Amygdala (tissue), 56 donors: ENCODE results near the gene MESP1.

ENCODE experiments used
- DNase-seq, 56 donors: peaks; one replicate each; lab custom pipeline; 2025; lab: John Stamatoyannopoulos, UW

MESP1 gene

DNA sequence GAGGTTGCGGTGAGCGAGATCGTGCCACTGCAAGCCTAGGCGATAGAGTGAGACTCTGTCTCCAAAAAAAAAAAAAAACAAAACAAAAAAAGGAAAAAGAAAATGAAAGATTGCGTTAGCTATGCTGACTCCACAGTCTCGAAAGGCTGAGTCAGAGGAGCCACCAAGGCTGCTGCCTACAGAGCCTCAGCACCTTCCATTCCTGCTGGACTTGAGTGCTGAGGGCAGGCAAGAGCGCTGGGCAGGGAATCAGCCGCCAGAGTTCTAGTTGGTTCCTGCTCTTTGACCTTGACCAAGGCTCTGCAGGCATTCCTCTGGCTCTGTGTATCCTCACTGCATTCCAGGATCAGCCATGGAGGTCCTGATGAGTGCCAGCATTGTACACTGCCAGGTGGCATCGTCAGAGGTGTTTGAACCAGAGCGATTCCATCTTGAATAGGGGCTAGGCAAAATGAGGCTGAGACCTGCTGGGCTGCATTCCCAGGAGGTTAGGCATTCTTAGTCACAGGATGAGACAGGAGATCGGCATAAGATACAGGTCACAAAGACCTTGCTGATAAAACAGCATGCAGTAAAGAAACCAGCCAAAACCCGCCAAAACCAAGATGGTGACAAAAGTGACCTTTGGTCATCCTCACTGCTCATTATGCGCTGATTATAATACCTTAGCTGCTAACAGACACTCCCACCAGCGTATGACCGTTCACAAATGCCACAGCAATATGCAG is 31.0 kb upstream of the MESP1 start:
- no peak for DNase-seq

DNA sequence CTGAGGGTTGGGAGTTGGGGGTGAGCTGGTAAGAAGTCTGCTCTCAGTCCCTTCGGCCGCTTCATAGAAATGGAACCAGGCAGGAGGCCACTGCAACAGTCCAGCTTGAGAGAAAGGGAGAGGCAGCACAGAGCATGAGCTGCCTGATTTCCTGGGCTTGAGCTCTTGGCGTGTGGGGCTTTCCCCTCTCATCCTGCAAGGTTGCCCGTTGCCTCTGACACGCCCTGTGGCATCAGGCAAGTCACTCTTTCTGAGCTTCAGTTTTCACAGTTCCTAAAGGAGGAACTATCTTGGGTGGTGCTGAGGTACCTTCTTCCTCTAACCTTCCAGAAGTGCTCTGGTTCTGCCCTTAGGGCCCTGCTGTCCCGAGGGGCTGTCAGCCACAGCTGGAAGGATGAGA is 30.0 kb upstream of the MESP1 start:
- no peak for DNase-seq

DNA sequence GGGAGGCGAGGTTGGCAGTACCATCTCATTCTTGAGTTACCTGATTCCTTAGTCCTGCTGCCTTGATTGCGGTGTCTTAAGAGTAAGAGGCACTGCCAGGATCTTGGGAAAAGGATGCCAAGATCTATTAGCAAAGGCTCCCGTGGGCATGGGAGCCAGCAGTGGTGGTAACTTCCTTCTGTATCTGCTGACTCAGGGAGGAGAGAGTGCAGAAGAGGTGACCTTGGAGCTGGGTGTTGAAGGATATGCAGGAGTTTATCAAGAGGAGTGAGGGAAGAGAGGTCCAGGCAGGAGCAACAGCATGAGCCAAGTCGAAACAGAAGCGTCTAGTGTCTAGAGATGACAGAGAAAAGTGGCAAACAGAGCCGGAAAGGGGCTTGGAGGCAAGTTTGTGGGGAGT is 29.6 kb upstream of the MESP1 start:
- DNase-seq: no peak

DNA sequence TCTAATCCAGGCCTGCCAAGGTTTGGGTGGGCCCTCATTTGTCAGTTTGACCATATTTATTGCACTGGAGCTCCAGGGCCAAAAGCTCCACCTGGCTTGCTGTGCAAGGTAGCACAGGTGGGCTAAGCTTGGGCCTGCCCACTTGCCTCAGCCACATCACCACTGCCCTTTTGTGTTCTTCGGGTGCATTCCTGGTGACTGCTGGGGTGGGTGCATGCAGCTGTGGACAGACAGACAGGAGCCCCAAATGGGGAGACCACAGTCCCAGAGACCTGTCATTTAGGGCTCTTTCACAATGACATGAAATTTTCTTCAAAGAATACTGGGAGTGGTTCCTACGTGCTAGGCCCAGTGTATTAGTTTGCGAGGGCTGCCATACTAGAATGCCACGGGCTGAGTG is 27.8 kb upstream of the MESP1 start:
- DNase-seq: no peak

DNA sequence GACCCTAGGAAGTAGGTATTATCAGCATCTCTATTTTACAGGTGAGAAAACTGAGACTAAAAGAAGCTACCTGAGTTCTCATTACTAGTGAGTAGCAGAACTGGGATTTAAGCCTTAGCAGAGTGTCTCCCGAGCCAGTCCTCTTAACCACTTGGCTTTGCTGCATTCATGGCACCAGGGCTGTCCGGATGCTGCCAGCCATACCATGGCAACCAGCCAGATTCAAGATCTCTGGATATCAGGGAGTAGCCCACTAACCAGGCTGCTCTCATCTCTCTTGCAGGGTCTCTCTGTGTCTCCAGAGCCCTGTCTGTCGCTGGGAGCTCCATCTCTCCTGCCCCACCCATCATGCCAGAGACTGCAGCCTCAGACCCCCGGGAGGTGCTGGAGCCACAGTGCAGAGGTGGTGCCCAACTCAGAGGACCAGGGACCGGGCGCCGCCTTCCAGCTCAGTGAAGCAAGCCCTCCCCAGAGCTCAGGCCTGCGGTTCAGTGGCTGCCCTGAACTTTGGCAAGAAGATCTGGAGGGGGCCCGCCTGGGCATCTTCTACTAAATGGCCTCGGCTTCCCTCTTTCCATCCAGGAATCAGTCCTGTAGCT is 26.8 kb upstream of the MESP1 start:
- DNase-seq: peak in 8 of 56 donors; percentile 1 to 27 (median 18)

DNA sequence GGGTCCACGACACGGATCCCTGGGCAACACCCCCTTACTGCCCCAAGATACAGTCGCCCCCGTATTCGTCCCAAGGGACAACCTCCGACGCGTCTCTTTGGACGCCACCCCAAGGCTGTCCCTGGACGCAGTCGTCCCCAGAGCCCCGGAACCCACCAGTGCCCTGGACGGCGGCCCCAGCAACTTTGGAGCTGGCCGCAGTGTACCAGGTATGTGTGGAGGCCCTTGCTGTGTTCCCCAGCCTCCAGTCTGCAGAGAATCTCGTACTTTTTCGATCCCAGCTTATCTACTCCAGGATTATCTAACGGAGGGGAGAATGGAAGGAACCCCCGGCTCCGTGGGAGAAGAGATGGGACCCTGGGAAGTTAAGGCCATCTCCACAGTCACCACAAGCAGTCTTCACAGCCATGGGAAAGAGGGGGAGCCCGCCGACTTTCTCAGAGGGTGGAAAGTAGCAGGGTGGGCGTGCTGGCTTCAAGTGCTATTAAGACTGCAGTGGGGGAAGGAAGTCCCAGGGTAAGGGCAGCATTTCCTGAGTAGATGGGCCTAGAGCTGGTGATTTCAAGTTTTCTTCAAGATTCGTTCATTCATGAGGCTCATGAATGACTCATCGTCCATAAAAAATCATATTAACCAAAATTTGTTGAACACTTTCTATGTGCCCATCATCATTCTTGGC is 26.2 kb upstream of the MESP1 start:
- no peak for DNase-seq

DNA sequence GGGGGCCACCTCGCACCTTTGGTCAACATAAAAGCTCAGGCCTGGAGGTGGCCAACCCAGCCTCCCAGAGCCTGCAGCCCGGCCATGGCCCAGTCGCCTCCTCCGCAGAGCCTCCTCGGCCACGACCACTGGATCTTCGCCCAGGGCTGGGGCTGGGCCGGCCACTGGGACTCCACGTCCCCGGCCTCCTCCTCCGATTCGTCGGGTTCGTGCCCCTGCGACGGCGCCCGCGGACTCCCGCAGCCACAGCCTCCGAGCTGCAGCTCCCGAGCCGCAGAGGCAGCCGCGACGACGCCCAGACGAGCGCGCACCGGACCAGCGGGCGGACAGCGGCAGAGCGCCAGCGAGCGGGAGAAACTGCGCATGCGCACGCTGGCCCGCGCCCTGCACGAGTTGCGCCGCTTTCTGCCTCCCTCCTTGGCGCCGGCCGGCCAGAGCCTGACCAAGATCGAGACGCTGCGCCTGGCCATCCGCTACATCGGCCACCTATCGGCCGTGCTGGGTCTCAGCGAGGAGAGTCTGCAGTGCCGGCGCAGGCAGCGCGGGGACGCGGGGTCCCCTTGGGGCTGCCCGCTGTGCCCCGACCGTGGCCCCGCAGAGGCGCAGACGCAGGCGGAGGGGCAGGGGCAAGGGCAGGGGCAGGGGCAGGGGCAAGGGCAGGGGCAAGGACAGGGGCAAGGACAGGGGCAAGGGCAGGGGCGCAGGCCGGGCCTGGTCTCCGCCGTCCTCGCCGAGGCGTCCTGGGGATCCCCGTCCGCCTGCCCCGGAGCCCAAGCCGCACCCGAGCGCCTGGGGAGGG is 25.4 kb upstream of the MESP1 start, which contains the start of gene MESP2:
Gene MESP2, plus strand, starts transcription at position 59 of the 799 bp plus-strand sequence. Its CDS starts 26 bp downstream, at position 85.
- peak in 47 of 56 donors; percentile 7 to 81 (median 47) for DNase-seq

DNA sequence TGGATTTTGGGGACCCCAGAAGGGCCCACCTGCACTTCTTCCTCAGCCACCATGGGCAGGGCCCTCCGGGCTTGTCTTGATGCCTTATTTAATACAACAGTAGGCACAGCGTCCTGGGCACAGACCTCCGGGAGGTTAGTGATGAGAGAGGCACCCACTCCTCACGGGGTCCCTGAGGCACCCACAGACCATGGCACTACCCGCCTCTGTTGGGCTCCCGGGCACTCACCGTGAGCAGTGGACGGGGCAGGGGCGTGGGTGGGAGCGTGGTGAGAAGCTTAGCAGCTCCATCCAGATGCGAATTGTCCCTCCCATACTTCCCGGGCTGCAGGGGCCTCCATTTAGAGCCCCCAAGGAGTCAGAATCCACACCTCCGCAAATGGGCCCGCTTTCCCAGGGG is 24.8 kb upstream of the MESP1 start:
- no peak for DNase-seq

DNA sequence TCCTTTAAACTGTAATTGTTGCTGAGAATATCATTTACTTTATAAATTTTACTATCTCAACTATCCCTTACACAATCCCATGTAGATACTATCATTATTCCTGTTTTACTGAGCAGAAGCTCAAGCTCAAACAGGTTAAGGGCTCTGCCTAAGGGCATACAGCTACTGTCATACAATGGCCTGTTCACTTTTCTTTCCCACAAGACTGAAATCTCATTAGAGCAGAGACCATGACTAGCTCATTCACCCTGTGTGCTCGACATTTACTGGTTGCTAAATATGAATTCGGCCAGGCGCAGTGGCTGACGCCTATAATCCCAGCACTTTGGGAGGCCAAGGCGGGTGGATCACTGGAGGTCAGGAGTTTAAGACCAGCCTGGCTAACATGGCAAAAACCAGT is 23.4 kb upstream of the MESP1 start:
- DNase-seq: no peak

DNA sequence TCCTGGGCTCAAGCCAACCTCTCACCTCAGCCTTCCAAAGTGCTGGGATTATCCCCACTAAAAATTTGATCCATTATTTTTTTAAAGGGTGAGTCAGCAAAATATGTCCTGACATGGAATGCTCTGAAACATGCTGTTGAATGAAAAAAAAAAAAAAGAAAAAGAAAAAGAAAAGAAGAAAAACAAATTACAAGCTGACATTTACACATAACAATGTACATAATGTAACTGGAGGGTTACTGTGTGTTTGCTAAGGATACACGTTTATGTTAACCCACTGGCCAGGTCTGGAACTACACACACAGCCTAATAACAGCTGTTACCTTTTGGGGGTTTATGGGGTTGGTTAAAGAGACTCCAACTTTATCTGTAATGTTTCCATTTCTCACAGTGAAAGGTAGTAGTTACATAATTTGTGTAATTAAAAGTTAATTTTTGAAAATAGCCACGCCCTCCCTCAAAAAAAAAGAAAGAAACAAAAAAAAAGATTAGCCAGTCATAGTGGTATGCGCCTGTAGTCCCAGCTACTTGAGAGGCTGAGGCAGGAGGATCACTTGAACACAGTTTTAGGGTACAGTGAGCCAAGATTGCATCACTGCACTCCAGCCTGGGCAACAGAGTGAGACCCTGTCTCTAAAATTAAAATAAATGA is 22.0 kb upstream of the MESP1 start:
- no peak for DNase-seq

DNA sequence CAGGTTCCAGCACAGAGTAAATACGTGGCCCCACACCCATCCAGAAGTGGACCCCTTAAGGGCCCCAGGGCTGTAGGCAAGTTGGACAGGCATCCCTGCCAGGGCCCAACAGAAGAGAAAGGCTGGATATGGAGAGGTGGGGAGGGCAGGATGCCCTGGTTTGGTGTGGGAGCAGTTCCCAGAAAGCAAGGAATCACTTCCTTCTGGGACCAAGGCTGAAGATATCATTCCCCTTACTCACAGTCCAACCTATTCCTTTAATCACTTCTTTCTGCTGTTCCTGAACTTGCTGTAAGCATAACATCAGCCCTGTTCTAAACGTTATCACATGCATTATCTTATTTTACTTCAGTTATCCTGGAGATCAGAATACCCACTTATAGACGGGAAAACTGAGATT is 19.0 kb upstream of the MESP1 start:
- DNase-seq: no peak

DNA sequence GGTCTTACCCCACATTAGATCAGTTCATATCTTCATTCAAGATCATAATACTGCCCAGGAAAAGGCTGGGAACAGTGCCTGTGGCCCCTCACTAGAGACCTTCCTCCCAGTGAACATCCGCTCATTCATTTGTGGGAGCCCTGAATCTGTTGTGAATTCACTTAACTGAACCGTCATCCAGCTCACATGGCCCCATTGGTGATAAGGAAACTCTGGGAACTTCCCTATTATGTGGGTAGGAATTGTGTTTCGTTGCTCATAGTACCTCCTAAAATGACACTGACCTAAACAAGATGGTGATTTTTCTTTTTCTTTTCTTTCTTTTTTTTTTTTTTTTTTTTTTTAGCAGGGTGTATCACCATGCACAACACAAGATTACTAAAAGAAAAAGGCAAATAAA is 18.3 kb upstream of the MESP1 start:
- no peak for DNase-seq

DNA sequence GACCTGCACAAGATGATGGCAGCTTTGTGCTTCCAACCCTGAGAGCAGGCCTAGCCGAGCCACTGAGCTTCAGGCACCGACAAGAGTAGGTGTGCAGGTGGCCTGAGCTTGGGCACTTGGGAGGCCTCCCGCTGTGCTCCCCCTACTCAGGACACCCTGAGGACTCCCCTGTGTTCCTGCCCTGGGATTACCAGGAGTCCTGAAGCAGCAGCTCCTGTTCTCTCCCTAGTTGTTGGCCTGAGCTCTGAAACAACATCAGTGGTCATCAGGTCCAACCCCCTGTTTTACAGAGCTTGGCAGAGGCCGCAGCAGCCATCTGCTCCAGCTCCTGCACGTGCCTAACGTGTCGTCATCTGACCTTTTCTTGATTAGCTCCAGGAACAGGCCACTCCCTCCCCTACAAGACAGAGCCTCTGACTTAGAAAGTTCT is 17.0 kb upstream of the MESP1 start:
- no peak for DNase-seq

DNA sequence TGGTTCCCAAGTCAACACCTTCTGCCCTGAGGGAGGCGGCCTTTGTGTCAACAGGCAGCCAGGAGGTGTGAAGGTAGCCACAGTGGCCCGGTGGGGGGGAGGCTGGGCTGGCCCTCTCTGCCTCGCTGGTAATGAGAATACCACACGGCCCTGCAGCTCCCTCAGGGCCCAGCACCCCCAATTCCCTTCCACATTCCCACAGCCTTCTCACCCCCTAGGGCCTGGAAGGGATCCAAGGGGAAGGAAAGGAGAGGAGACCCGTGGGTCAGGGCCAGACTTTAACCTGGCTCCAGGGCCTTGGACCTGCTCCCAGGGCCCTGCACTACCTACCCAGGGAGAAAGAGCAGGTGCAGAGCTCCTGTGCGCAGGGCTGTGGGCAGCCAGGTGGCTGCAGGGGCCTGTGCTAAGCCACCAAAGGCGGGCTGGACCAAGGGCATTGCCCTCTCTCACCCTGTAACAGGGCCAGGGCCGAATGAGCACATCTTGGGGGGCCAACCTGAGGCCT is 16.4 kb upstream of the MESP1 start:
- DNase-seq: no peak

DNA sequence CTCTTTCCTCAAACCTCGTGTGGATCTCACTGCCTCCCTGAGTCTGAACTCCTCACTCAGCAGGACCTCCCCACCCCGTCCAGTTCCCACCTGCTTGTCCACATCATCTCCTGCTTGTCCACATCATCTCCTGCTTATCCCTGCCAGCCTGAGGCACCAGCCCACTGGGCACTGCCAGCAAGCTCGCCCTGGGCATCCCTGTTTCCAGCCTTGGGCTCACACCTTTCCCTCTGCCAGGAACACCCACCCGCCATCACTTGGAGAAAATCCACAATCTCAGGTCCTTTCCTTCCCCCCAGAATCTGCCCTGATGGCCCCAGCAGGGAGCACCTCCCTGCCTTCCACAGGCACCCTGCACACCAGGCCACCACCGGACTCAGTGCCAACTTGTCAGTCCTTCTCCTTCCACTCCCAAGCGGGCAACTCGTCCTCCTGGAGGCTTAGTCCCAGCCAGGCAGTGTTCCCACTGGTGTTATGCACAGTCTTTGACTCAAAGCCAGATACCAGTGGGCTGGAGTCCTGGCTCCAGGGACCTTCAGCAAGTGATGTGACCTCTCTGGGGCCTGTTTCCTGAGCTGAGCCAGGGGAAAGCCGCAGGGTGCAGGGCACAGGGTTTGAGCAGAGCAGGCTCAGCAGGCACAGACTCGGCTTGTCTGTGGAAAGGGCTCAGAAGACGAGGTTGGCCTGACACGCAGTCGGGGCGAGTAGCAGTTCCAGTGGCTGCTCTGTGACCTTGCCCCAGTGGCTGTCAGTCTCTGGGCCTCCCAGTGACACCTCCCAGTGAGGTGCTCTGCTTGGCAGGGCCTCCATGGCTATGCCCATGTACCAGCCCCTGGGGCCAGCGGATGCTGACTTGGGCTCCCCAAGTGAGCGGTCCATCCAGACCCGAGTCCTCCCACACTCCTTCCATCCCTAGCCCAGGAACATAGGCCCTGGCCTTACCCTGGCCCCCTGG is 15.6 kb upstream of the MESP1 start:
- peak in 2 of 56 donors; percentile 11 to 14 for DNase-seq

DNA sequence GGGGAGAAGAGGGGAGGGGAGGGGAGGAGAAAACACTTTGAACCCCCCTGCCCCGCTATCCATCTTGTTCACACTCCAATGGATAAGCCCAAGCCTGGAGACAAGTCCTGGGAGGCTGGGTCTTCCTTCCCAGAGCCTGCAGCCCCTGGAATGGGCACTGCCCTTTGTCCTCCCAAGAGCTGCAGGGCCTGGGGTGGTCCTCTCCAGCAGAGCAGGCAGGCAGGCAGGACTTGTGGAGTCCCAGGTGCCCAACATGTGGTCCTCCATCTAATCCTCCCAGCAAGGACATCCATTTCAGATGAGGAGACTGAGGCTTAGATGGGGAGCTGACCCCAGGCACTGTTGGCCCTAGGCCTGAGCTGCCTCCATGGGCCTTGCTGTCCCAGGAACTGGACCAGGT is 14.6 kb upstream of the MESP1 start:
- no peak for DNase-seq

DNA sequence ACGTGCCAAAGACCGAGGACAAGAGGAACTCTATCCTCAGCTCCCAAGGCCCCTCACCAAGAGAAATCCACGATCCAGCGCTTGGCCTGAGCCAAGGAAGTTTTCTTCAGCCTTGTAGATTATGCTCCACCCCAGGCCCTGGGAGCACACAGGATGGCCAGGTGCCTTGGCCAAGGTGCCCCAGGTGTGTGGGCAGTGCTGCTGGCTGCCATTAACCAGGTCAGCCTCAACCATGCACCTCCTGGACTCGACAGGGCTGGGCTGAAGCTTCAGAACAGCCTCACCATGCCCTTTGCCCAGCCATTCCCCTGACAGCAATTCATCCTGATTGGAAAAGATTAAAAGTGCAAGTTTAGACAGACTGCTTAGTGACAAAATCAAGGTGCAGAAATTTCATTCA is 10.9 kb upstream of the MESP1 start:
- DNase-seq: no peak

DNA sequence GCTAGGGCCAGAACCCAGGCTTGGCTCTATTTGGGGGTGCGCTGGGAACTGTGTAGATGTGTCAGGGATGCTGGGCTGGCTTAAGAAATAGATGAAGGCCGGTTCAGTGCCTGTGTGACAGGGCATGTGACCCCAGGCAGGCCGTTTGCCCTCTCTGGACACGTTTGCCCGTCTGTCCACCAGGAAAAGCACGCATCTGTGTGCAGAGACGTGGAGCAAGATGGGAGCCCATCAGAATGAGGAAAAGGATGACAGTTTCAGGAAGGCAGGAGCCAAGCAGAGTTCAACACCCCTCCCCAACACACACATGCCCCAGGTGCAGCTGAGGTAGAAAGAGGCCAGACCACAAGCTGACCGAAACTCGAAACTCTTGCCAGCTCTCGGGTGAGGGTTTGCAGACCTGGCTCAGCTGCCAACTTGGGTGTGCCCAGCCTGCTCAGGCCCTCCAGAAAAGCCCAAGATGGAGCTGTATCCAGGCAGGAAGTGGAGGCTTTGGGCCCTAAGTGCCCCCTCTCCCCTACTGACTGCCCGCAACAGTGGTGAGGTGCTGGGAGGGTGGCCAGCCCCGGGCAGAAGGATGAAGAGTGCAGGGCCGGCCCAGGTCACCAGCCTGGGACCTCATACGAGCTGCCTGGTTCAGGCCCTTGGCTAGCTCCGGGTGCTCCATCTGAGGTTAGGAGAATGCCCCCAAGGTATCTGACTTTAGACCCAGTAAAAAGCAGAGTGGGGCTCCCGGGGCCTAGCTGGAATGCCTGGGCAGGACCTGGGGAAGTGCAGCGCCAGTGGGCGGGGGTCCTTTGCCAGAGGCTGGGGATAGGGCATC is 10.2 kb upstream of the MESP1 start:
- DNase-seq: no peak
